Stimulated activated CD4-positive, alpha-beta T cell treated with anti-CD3 and anti-CD28 coated beads, Interleukin-1b, Interleukin-23, amount 100 ng/mL, for 24 hours (primary cell): ENCODE measurements around the gene BANF2.
"Not testable (repeated sequence)": the region's sequence is repeated elsewhere in the genome, so short reads cannot be mapped to it uniquely, and the experiment has no call there.

Experiments used
- DNase-seq, 4 experiments: peaks; one replicate each; pipeline ENCODE4 v3.0.0-alpha.2; 2020; ENCODE audit warnings: low read depth in 4 of 4, low spot score in 1 of 4

Gene BANF2

GRCh38 chr20:17699931-17700351 is at the start of gene BANF2:
Gene BANF2 (plus strand): TSS chr20:17699966. CDS start chr20:17725026, 25,060 bp downstream.
- no peak for DNase-seq

- DNase-seq, result no peak
Measured at GRCh38 chr20:17650301-17651128, 49.3 kb upstream of the BANF2 start.

GRCh38 chr20:17651129-17651759 is 48.5 kb upstream of the BANF2 start:
- DNase-seq, result no peak

GRCh38 chr20:17651760-17652388 is 47.9 kb upstream of the BANF2 start:
- no peak for DNase-seq

GRCh38 chr20:17652411-17652810 is 47.4 kb upstream of the BANF2 start:
- no peak for DNase-seq

GRCh38 chr20:17653835-17654648 is 45.7 kb upstream of the BANF2 start:
- no peak for DNase-seq

- DNase-seq, result no peak
Measured at GRCh38 chr20:17654649-17655285, 45.0 kb upstream of the BANF2 start.

- DNase-seq, result no peak
Measured at GRCh38 chr20:17655286-17655651, 44.5 kb upstream of the BANF2 start.

GRCh38 chr20:17655865-17656479 is 43.8 kb upstream of the BANF2 start:
- DNase-seq, result no peak

- no peak for DNase-seq
Measured at GRCh38 chr20:17657079-17657825, 42.5 kb upstream of the BANF2 start.

GRCh38 chr20:17657898-17658647 is 41.7 kb upstream of the BANF2 start:
- DNase-seq, result no peak

GRCh38 chr20:17658648-17658993 is 41.1 kb upstream of the BANF2 start:
- no peak for DNase-seq

- not testable (repeated sequence) for DNase-seq
Measured at GRCh38 chr20:17659344-17659743, 40.4 kb upstream of the BANF2 start.

- no peak for DNase-seq
Measured at GRCh38 chr20:17659801-17660200, 40.0 kb upstream of the BANF2 start.

GRCh38 chr20:17660667-17661066 is 39.1 kb upstream of the BANF2 start:
- DNase-seq, result no peak

- DNase-seq, result no peak
Measured at GRCh38 chr20:17661121-17661744, 38.5 kb upstream of the BANF2 start.

- DNase-seq, result no peak
Measured at GRCh38 chr20:17662333-17663039, 37.3 kb upstream of the BANF2 start.

GRCh38 chr20:17663040-17663399 is 36.7 kb upstream of the BANF2 start:
- no peak for DNase-seq
